Mucosa of stomach (tissue), 1 donor: ENCODE results near the gene P2RY11.

ENCODE experiments used
- H3K27me3 ChIP-seq: one replicate; pipeline ENCODE4 v1.7.0; 2013; ENCODE audit warnings: mild to moderate bottlenecking, low read length; ENCODE audit not compliant: control insufficient read depth, insufficient read depth
- H3K36me3 ChIP-seq: one replicate; pipeline ENCODE4 v1.7.0; 2013; ENCODE audit warnings: low read length; ENCODE audit not compliant: control insufficient read depth, insufficient read depth
- H3K4me1 ChIP-seq: one replicate; pipeline ENCODE4 v1.7.0; 2013; ENCODE audit warnings: mild to moderate bottlenecking, low read length; ENCODE audit not compliant: control insufficient read depth, insufficient read depth
- H3K4me3 ChIP-seq: one replicate; pipeline ENCODE4 v1.7.0; 2013; ENCODE audit warnings: low read length
- H3K9ac ChIP-seq: one replicate; pipeline ENCODE4 v1.7.0; 2013; ENCODE audit warnings: mild to moderate bottlenecking, low read length, moderate library complexity
- H3K9me3 ChIP-seq: one replicate; pipeline ENCODE4 v1.7.0; 2013; ENCODE audit warnings: mild to moderate bottlenecking, low read length, moderate library complexity; ENCODE audit not compliant: control insufficient read depth
- donor health status: Pancreatic carcinoma.

Gene P2RY11

GRCh38 chr19:10138879-10139795 lies 27.6 kb downstream of the P2RY11 start:
- H3K36me3 ChIP-seq, result peaks cover 24% of the 10 kb centered on the region
- no peaks in the 10 kb centered on the region for H3K9me3 ChIP-seq
- H3K9ac ChIP-seq, result no peak overlapping the region

GRCh38 chr19:10139952-10140351 lies 28.5 kb downstream of the P2RY11 start:
- Histone ChIP-seq H3K27me3 (no peaks in the 10 kb centered on the region), H3K36me3 (peaks cover 24% of the 10 kb centered on the region), H3K4me1 (no peaks in the 10 kb centered on the region), H3K4me3 (no peak overlapping the region), H3K9ac (no peak overlapping the region), H3K9me3 (no peaks in the 10 kb centered on the region)

More at GRCh38 chr19:10138879-10139795, 27.6 kb downstream of the P2RY11 start:
- no peaks in the 10 kb centered on the region for H3K27me3 ChIP-seq
- H3K4me3 ChIP-seq, result no peak overlapping the region
- H3K4me1 ChIP-seq, result no peaks in the 10 kb centered on the region

GRCh38 chr19:10141479-10141878 lies 30.0 kb downstream of the P2RY11 start:
- Histone ChIP-seq H3K4me3 (no peak overlapping the region), H3K9me3 (no peaks in the 10 kb centered on the region), H3K4me1 (no peaks in the 10 kb centered on the region), H3K36me3 (peaks cover 28% of the 10 kb centered on the region), H3K9ac (no peak overlapping the region), H3K27me3 (no peaks in the 10 kb centered on the region)

GRCh38 chr19:10141973-10142372 lies 30.5 kb downstream of the P2RY11 start:
- Histone ChIP-seq H3K9me3 (no peaks in the 10 kb centered on the region), H3K4me1 (no peaks in the 10 kb centered on the region), H3K4me3 (no peak overlapping the region), H3K9ac (no peak overlapping the region), H3K27me3 (no peaks in the 10 kb centered on the region), H3K36me3 (peaks cover 28% of the 10 kb centered on the region)

DNA sequence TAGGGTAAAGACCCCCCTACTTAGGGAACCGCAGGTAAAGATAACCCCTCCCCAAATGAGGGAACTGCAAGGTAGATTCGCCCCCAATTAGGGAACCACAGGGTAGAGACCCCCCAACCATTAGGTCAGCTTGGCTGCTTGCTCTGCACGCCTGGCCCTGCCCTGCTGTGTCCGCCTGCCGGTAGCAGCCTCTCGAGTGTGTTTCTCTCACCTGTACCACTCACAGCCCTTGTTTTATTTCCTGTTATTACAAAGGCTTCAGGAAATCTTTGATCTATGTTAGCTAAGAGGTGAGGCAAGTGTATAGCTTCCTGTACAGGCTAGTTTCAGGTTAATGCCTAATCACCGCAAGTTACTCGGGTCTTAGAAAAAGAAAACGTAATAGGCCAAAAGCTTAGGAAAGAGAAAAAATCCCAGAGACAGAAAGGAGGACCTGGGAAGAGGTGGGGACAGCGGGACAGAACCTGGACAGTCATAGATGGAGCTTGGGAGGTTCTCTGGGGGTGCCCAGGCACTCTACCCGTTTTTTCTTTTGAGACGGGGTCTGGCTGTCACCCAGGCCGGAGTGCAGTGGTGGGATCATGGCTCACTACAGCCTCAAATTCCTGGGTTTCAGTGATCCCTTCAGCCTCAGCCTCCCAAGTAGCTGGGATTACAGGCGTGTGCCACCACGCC lies 31.3 kb downstream of the P2RY11 start:
- Histone ChIP-seq H3K4me3 (no peak overlapping the region), H3K9me3 (no peaks in the 10 kb centered on the region), H3K27me3 (no peaks in the 10 kb centered on the region), H3K9ac (no peak overlapping the region), H3K4me1 (no peaks in the 10 kb centered on the region), H3K36me3 (peaks cover 21% of the 10 kb centered on the region)

DNA sequence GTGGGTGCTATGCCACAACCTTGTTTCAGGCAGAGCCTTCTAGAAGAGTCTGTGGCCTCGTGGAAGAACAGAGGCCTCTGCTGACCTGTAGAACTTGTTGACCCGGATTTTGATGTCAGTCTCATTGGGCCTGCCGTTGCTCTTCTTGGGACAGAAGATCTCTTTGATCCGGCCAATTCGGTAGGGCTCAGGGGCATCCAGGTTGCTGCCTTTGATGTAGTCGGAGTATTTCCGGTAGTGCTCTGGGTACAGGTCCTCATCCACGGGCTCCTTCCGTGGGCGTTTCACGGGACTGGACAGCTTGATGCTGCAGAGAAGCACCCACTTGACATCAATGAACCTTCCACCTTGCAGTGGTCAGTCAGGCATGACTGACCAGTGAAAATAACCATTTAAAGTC lies 32.2 kb downstream of the P2RY11 start:
- no peak overlapping the region for H3K4me3 ChIP-seq
- H3K36me3 ChIP-seq, result peaks cover 14% of the 10 kb centered on the region
- H3K27me3 ChIP-seq, result no peaks in the 10 kb centered on the region
- H3K4me1 ChIP-seq, result no peaks in the 10 kb centered on the region
- H3K9me3 ChIP-seq, result no peaks in the 10 kb centered on the region
- H3K9ac ChIP-seq, result no peak overlapping the region

- Histone ChIP-seq H3K27me3 (no peaks in the 10 kb centered on the region), H3K4me3 (no peak overlapping the region), H3K9me3 (no peaks in the 10 kb centered on the region), H3K36me3 (peaks cover 14% of the 10 kb centered on the region), H3K9ac (no peak overlapping the region), H3K4me1 (no peaks in the 10 kb centered on the region)
Measured at GRCh38 chr19:10144361-10144760, 32.9 kb downstream of the P2RY11 start.

DNA sequence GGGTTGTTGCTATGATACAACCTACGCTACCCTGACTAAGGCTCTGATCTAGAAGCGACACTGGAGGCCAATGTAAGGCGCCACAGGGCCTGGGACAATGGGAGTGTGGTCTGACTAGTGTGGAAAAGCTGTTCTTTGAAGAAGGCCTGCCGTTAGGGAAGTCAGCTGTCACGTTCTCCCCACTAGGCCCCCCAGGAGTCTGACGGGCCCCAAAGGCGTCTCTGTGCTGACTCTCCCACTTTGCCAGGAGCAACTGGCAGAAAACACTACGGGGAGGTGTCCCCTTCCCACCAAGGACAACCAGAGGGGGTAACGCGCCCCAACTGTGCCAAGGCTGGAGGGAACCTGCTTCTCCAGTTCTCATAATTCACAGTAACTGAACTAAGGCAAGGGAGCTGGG lies 33.5 kb downstream of the P2RY11 start:
- H3K36me3 ChIP-seq, result peaks cover 14% of the 10 kb centered on the region
- no peak overlapping the region for H3K4me3 ChIP-seq
- H3K27me3 ChIP-seq, result no peaks in the 10 kb centered on the region
- no peak overlapping the region for H3K9ac ChIP-seq
- no peaks in the 10 kb centered on the region for H3K4me1 ChIP-seq
- no peaks in the 10 kb centered on the region for H3K9me3 ChIP-seq

GRCh38 chr19:10146142-10146541 lies 34.6 kb downstream of the P2RY11 start:
- Histone ChIP-seq H3K9me3 (no peaks in the 10 kb centered on the region), H3K4me3 (no peak overlapping the region)

DNA sequence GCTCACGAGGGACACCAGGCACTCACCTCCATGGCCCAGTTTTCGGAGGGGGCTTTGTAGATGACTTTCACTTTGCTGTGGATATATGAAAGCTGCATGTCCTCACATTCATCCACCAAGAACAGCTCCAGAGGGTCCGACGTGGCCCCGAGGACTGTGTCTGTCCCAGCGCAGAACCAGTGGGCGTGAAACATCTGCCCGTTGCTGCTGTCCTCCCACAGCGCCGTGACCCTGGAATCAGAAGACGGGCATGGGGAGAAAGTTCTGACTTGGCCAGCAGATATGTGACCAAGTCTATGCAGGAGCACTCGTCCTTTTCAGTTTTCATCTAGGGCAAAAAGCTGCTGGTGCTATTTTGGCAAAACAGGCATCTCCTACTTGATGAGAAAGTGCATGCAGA lies 37.9 kb downstream of the P2RY11 start:
- Histone ChIP-seq H3K9me3 (no peaks in the 10 kb centered on the region), H3K27me3 (no peaks in the 10 kb centered on the region), H3K36me3 (peaks cover 14% of the 10 kb centered on the region), H3K9ac (no peak overlapping the region), H3K4me1 (no peaks in the 10 kb centered on the region), H3K4me3 (no peak overlapping the region)

More at GRCh38 chr19:10146142-10146541, 34.6 kb downstream of the P2RY11 start:
- Histone ChIP-seq H3K4me1 (no peaks in the 10 kb centered on the region), H3K27me3 (no peaks in the 10 kb centered on the region), H3K36me3 (peaks cover 13% of the 10 kb centered on the region), H3K9ac (no peak overlapping the region)

DNA sequence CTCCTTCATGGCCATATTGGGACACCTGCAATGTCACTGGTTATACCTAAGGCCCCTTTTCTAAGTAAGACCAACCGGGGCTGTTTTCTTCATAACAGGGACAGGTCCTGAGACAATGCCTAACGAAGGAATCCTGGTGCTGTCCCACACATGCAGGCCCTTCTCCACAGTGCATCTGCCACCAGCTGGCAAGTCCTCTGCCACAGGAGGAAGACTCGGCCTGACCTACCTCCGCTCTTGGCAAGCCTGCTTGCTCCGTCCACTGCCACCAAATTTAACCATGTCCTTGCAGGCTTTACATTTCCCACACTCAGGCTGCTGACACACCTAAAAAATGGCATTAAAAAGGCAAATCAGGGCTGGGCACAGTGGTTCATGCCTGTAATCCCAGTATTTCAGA lies 40.0 kb downstream of the P2RY11 start:
- Histone ChIP-seq H3K9me3 (no peaks in the 10 kb centered on the region), H3K9ac (no peak overlapping the region), H3K4me1 (no peaks in the 10 kb centered on the region), H3K36me3 (peaks cover 9% of the 10 kb centered on the region), H3K27me3 (no peaks in the 10 kb centered on the region), H3K4me3 (no peak overlapping the region)

DNA sequence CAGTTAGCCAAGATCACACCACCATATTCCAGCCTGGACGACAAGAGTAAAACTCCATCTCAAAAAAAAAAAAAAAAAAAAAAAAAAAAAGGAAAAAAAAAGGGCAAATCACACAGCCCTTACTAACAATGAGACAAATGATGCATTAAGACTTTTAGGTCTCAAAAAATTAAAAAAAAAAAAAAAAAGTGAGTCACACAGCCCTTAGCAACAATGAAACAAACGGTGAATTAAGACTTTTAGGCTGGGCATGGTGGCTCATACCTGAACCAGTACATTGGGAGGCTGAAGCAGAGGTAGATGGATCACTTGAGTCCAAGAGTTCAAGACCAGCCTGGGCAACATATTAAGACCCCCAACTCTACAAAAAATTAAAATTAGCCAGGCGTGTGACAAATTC lies 40.6 kb downstream of the P2RY11 start:
- Histone ChIP-seq H3K9ac (no peak overlapping the region), H3K36me3 (peaks cover 9% of the 10 kb centered on the region), H3K4me3 (no peak overlapping the region), H3K9me3 (no peaks in the 10 kb centered on the region), H3K4me1 (no peaks in the 10 kb centered on the region), H3K27me3 (no peaks in the 10 kb centered on the region)
